Measurements from ENCODE around the gene STRN.

GRCh38 chr2:36800381-36800780 is 166.0 kb downstream of the STRN start:
- TF ChIP-seq CTCF (IDR thresholded peaks at IDR 0.05) (no peak), POLR2AphosphoS5 (IDR thresholded peaks at IDR 0.05; ENCODE audit: low read depth, low read length) (no peak), SIN3A (IDR thresholded peaks at IDR 0.05; ENCODE audit: borderline replicate concordance, insufficient read depth, low read depth, low read length) (no peak), REST (IDR thresholded peaks at IDR 0.05; ENCODE audit: insufficient read depth in 1 of 2, low read depth in 2 of 2, low read length in 1 of 2) (no peak)
